HT1080 (cell line): Measurements from ENCODE around the gene NOL11. TPM values are rescaled to one million over a fixed set of nuclear protein-coding genes. Genes with fewer than 3 reads are reported as not detected.
A peak's percentile ranks its signal among the peaks of the same experiment; 100 is the strongest.
"Not testable (repeated sequence)": the region's sequence is repeated elsewhere in the genome, so short reads cannot be mapped to it uniquely, and the experiment has no call there.

Experiments used
- DNase-seq: peaks from one replicate; pipeline ENCODE4 v3.0.0-alpha.2; 2015; ENCODE audit warnings: low read depth
- small RNA-seq: library from RNA; depleted of rRNA; stranded (forward); fragments of <200 nt; gene quantifications from one replicate; pipeline ENCODE3, GENCODE V24; 2014
- total RNA-seq: library from RNA; depleted of rRNA; stranded (reverse); fragments of >200 nt; shearing (Covaris generic); gene quantifications from 2 replicates; pipeline ENCODE4 v1.2.3, GENCODE V29; 2014; rRNA removed

NOL11 gene
- total RNA-seq, 1 experiment from 2014 or later: 81.8 TPM

DNA sequence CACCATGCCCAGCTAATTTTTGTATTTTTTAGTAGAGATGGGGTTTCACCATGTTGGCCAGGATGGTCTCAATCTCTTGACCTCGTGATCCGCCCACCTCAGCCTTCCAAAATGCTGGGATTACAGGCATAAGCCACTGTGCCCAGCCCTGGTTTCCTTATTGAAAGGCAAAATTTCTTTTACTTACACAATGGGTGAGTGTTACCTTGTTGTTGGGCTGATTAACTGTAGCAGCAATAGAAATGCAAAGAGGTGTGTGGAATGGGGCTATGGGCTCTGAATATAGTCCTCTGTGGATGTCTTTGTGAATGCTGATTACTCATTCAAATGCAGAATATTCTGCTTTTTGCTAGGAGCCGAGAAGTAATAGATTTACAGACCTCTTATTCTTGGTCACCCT lies 34.4 kb downstream of the NOL11 start:
- DNase-seq: not testable (repeated sequence)

DNA sequence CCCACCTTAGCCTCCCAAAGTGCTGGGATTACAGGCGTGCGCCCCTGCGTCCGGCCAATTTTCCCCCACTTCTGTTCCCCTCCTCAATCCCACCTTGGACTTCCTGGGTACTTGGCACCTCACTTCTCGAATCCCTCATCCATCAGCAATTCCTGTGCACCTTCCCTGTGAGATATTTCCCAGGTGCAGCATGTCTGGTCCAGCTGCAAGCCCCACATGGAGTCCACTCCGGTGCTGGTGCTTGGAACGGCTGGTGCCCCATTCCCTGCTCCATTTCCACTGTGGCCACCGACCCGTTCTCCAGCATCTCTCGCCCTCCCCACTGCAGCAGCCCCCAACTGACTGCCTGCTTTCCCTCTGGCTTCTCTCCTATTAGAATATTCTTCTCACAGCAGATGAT lies 35.3 kb downstream of the NOL11 start:
- DNase-seq: no peak

DNA sequence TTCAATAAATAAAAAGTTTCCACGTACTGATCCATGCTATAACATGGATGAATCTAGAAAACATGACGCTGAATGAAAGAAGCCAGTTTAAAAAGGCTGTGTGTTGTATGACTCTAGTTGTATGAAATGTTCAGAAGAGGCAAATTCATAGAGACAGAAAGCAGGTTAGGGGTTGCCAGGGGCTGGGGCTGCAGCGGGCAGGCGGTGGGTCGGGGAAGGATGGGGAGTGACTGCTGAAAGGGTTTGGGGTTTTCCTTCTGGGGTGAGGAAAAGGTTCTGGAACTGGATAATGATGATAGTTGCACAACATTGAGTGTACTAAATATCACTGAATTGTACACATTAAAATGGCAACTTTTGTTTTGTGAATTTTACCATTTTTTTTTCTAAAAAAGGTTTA lies 36.3 kb downstream of the NOL11 start:
- no peak for DNase-seq

DNA sequence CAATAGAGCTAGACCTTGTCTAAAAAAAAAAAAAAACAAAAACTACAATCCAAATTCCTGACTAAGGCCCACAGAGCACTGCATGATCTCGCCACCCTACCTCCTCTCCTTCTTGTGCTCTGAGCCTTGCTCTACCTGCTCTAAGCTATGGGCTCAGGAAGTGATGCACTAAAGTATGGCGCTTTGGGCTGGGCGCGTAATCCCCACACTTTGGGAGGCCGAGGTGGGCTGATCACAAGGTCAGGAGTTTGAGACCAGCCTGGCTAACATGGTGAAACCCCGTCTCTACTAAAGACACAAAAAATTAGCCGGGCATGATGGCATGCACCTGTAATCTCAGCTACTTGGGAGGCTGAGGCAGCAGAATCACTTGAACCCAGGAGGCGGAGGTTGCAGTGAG lies 37.0 kb downstream of the NOL11 start:
- DNase-seq: not testable (repeated sequence)

DNA sequence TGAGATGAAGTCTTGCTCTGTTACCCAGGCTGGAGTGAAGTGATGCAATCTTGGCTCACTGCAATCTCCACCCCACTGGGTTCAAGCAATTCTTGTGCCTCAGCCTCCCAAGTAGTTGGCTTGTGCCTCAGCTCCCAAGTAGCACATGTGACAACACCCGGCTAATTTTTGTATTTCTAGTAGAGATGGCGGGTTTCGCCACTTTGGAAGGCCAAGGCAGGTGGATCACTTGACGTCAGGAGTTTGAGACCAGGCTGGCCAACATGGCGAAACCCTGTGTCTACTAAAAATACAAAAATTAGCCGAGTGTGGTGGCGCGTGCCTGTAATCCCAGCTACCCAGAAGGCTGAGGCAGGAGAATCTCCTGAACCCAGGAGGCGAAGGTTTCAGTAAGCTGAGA lies 39.0 kb downstream of the NOL11 start:
- DNase-seq: not testable (repeated sequence)

DNA sequence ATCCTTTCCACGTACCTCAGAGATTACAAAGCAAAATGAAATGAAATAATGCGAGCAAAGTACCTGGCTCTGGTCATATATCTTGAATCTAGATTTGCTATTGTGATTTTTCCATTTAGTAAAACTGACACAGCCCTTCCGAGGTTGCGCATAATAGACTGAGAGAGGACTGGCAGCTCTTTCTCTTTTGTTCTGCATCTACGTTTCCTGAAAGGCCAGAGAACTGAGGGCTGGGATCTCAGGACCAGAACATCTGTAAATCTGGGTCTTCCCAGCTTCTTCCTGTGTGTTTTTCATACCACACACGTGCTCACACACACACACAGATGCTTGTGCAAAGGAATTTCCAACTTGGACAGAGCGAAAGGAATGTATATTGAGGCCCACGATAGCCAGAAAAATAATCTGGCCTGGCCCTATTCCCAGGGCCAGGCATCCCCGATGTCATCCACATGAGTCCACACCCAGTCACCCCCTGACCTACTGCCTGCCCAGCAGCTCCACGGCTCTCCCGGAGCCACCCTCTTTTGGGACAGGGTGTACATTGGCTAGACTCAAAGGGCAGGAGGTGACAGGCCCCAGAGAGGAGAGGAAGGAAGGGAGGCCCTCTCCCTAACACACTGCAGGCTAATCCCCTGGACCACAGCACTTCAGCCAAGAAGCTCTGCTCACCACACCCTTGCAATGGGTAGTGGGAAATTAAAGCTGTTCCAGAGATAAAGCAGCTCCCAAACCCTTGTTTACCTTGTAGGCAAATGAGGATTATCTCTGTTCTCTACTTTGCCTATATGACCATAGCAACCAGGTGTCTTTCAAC lies 41.8 kb downstream of the NOL11 start:
- no peak for DNase-seq

DNA sequence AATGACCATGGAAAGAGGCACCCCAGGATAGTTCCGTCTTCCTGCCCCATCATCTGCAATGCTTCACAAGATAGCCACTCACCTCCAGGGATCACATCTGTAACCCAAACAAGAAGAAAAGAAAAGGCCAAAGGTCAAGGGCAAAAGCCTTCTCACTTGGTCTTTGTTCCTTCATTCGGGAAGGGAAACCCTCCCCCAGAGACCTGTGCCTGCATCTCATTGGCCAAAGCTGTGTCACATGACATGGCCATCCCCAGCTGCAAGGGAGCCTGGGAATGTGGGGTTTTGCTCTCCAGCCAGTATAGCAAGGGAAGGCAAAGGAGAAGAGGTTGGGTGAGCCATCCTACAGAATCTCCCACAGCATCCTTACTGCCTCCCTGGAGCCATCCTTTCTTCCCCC lies 47.9 kb downstream of the NOL11 start:
- no peak for DNase-seq

DNA sequence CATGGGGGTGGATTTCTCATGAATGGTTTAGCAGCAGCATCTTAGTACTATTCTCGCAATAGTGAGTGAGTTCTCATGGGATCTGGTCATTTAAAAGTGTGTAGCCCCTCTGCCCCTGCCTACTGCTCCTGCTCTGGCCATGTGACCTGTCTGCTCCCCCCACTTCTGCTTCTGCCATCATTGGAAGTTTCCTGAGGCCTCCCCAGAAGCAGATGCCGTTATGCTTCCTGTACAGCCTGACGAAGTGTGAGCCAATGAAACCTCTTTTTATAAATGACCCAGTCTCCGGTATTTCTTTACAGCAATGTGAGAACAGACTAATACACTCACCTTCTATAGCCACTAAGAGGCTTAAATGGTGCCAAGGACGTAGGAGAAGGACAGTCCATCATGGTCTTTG lies 51.5 kb downstream of the NOL11 start:
- no peak for DNase-seq

DNA sequence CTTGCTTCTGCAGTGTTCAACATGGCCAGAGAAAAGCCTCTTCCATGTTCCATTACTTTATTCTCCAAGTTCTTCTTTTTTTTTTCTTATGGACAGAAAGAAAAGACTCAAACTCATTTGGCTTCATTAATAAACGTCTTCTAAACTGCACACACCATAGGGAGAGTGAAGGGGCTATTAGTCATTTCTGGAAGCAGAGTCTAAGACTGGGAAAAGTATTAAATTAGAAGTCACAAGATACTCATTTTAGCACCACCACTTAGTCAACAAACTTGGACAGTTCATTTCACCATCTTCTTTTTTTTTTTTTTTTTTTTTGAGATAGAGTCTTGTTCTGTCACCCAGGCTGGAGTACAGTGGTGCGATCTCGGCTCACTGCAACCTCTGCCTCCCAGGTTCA lies 52.8 kb downstream of the NOL11 start:
- DNase-seq: no peak

DNA sequence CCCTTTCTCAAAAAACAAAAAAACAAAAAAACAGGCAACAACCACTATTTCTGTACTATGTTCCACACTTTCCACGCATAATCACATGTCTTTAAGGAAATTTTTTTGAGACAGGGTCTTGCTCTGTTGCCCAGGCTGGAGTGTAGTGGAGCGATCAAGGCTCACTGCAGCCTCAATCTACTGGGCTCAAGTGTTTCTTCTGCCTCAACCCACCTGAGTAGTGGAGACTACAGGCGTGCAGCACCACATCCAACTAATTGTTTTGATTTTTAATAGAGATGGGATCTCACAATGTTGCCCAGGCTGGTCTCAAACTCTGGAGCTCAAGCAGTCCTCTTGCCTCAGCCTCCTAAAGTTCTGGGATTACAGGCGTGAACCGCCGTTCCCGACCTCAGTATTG lies 54.9 kb downstream of the NOL11 start:
- DNase-seq: no peak

DNA sequence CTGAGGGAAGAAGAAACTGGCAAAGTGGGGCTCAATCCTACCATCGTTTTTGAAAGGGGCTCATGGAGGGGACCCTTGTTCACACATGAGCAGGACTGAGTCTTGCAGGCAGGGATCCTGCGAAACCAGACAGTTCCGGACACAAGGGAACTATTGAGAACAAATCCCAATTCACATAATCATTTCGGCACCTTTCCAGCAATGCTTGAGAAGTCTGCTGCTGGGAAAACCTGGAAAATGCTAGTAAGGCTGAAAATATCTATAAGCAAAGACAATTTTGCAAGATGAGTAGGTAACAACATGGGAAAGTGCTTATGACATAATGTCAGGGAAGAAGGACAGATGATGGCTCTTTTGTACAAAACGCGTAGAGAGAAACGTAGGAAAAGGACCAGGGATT lies 55.5 kb downstream of the NOL11 start:
- no peak for DNase-seq

DNA sequence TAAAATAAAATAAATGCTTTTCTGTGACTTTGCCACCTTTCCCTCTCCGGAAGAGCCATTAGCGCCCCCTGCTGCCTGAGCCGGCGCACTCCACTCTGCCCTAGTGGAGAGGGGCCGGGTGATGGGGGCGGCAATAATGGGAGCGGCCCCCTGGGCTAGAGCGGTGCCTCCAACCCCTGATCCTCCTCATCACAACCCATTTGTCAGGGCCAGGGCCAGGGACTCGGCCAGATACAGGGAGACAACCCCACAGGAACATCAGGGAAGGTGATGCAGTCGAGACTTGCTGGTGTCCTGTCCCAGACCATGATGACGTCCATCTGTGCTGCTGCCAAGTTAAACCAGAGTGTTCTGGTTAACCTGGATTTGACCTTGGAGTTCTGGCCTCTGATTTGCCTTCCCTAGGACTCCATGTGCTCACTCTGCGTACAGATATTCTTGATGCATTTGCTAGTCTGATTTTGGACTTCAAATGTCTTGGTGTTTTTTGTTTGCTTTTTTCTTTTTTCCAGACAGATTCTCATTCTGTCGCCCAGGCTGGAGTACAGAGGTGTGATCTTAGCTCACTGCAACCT lies 61.4 kb downstream of the NOL11 start:
- peak; percentile 23 for DNase-seq

DNA sequence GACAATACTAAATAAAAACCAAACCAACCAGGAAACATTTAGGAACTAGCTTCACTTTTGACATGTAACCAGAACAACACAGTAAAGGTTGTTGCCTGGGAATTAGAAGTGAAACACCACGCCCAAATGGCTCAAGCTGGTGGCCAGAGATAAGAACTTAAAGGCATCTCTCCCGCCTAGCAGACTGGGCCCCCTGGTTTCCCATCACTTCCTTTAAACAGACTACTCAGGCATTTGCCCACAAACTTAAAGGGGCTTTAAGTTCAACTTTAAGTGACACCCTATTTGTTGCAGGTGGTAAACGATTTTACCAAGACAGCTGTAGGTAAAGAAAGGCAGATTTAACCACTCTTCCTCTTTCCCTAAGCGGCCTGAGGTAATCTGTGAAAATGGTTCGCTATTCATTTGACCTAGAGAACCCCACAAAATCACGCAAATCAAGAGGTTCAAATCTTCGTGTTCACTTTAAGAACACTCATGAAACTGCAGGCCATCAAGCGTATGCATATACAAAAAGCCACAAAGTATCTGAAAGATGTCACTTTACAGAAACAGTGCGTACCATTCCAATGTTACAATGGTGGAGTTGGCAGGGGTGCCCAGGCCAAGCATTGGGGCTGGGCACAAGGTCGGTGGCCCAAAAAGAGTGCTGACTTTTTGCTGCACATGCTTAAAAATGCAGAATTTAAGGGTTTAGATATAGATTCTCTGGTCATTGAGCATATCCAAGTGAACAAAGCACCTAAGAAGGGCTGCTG lies 66.8 kb downstream of the NOL11 start:
- no peak for DNase-seq

DNA sequence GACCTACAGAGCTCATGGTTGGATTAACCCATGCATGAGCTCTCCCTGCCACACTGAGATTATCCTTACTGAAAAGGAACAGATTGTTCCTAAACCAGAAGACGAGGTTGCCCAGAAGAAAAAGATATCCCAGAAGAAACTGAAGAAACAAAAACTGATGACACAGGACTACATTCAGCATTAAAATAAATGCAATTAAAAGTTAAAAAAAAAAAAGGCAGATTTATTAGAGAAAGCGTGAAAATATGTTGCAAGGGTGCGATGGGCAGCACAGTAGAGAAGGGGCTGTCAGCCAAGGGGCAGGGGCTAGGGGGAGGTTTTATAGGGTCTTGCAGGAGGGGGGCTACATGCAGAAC lies 67.4 kb downstream of the NOL11 start:
- no peak for DNase-seq

DNA sequence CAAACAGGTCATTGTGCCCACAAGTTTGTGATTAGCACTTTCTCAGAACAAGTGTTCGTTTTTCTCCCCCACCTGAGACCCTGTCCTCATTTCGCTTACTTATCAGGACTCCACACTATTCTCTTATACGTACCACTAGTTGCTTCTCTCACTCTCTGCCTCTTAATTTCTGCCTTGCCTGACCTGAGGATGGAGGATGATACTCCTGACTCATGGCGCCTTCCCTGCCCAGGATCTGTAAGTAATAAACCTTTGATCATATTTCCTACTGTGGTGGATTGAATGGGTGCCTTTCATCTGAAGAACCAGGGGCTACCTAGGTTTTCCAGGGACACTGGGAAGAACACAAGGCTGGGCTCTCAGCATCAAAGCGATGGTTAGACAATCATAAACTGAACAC lies 67.8 kb downstream of the NOL11 start:
- DNase-seq: no peak

Small RNA genes within 50 kb of the gene (small RNA-seq; reads per million reads assigned to genes)
- gene SNORA38B: 1.9 reads per million, percentile 82 among the genes with 10 or more reads in this experiment

Other genes starting within 250 kb of the NOL11 start
- 19.5 and 30.2 TPM in 2 replicates for gene BPTF, start 107.6 kb downstream of the NOL11 start, total RNA-seq